HuH-7.5 (cell line): ENCODE results near the gene TPT1.
"Not testable (repeated sequence)": the region's sequence is repeated elsewhere in the genome, so short reads cannot be mapped to it uniquely, and the experiment has no call there.

Source experiments
- DNase-seq: peaks from one replicate; pipeline ENCODE4 v3.0.0; 2011; ENCODE audit warnings: low spot score

The TPT1 gene

GRCh38 chr13:45367358-45367757 lies 26.4 kb upstream of the TPT1 start:
- no peak for DNase-seq

GRCh38 chr13:45365558-45365885 lies 24.5 kb upstream of the TPT1 start:
- no peak for DNase-seq

GRCh38 chr13:45364876-45365557 lies 24.0 kb upstream of the TPT1 start:
- no peak for DNase-seq

- DNase-seq: no peak
Measured at GRCh38 chr13:45362939-45363338, 22.0 kb upstream of the TPT1 start.

GRCh38 chr13:45361596-45362206 lies 20.7 kb upstream of the TPT1 start:
- DNase-seq: no peak

- no peak for DNase-seq
Measured at GRCh38 chr13:45356966-45357672, 16.1 kb upstream of the TPT1 start.

- DNase-seq: no peak
Measured at GRCh38 chr13:45353895-45354294, 12.9 kb upstream of the TPT1 start.

GRCh38 chr13:45352031-45352430 lies 11.0 kb upstream of the TPT1 start:
- DNase-seq: no peak

GRCh38 chr13:45350152-45350551 lies 9.2 kb upstream of the TPT1 start:
- no peak for DNase-seq

GRCh38 chr13:45349438-45349837 lies 8.5 kb upstream of the TPT1 start:
- DNase-seq: no peak

GRCh38 chr13:45344064-45344463 lies 3.1 kb upstream of the TPT1 start:
- DNase-seq: not testable (repeated sequence)

GRCh38 chr13:45343102-45343501 lies 2.1 kb upstream of the TPT1 start:
- DNase-seq: not testable (repeated sequence)

GRCh38 chr13:45342668-45343067 lies 1.7 kb upstream of the TPT1 start:
- not testable (repeated sequence) for DNase-seq

GRCh38 chr13:45341799-45342500 lies 967 bp upstream of the TPT1 start:
- no peak for DNase-seq

- DNase-seq: peak; percentile 47
Measured at GRCh38 chr13:45340422-45341033, 455 bp downstream of the TPT1 start.

GRCh38 chr13:45339867-45340266 lies 1.1 kb downstream of the TPT1 start:
- no peak for DNase-seq

- DNase-seq: no peak
Measured at GRCh38 chr13:45339399-45339798, 1.6 kb downstream of the TPT1 start.

GRCh38 chr13:45337803-45338202 lies 3.2 kb downstream of the TPT1 start:
- DNase-seq: no peak

- no peak for DNase-seq
Measured at GRCh38 chr13:45337395-45337794, 3.6 kb downstream of the TPT1 start.

GRCh38 chr13:45336025-45336800 lies 4.8 kb downstream of the TPT1 start:
- no peak for DNase-seq

- DNase-seq: no peak
Measured at GRCh38 chr13:45335397-45336024, 5.5 kb downstream of the TPT1 start.
